WTC11 (cell line): ENCODE data around the gene MED13. TPM values are rescaled to one million over a fixed set of nuclear protein-coding genes. Genes with fewer than 3 reads are reported as not detected.
"Not testable (repeated sequence)": the region's sequence is repeated elsewhere in the genome, so short reads cannot be mapped to it uniquely, and the experiment has no call there.

Source experiments
- ATAC-seq: fragments of 200-7000 bp; cut with Tn5 transposase; 2 replicates; pipeline ENCODE4 v1.10.0; 2021; ENCODE audit warnings: mild to moderate bottlenecking, moderate library complexity
- CTCF ChIA-PET: fragments of 300-600 bp; sonication (Branson Sonifier 250); formaldehyde crosslinking; loops from one replicate; lab custom pipeline; 2021; ENCODE audit warnings: antibody characterized with exemption; lab: Charles Lee
- POLR2A ChIA-PET: fragments of 350-600 bp; sonication (Branson Sonifier 250); formaldehyde crosslinking; loops from one replicate; lab custom pipeline; 2021; ENCODE audit warnings: antibody characterized with exemption; lab: Charles Lee
- DNase-seq: peaks from one replicate; pipeline ENCODE4 v3.0.0; 2021; ENCODE audit warnings: low spot score
- H3K27ac Mint-ChIP-seq: 2 replicates; pipeline ENCODE4 v1.8.0; 2021; ENCODE audit warnings: mixed read lengths
- H3K27me3 Mint-ChIP-seq: 2 replicates; pipeline ENCODE4 v1.8.0; 2021; ENCODE audit warnings: low read depth, mild to moderate bottlenecking, moderate library complexity, mixed read lengths
- H3K36me3 Mint-ChIP-seq: 2 replicates; pipeline ENCODE4 v1.8.0; 2021; ENCODE audit warnings: mixed read lengths
- H3K4me1 Mint-ChIP-seq: 2 replicates; pipeline ENCODE4 v1.8.0; 2022; ENCODE audit warnings: mixed read lengths
- H3K4me3 Mint-ChIP-seq: 2 replicates; pipeline ENCODE4 v1.8.0; 2021; ENCODE audit warnings: mild to moderate bottlenecking, moderate library complexity, mixed read lengths
- H3K9me3 Mint-ChIP-seq: 2 replicates; pipeline ENCODE4 v1.8.0; 2021; ENCODE audit warnings: mixed read lengths
- CREB1 ChIP-seq: sonication (generic); formaldehyde crosslinking; IDR thresholded peaks from 2 replicates; pipeline ENCODE4 v1.8.0; 2023; ENCODE audit warnings: mild to moderate bottlenecking, missing genetic modification reagents
- ETV6 ChIP-seq: sonication (generic); formaldehyde crosslinking; IDR thresholded peaks from 2 replicates; pipeline ENCODE4 v1.8.1; 2022; ENCODE audit warnings: mild to moderate bottlenecking, missing genetic modification reagents
- FOXJ3 ChIP-seq: sonication (generic); formaldehyde crosslinking; IDR thresholded peaks from 2 replicates; pipeline ENCODE4 v1.9.0; 2021; ENCODE audit warnings: missing genetic modification reagents, mild to moderate bottlenecking, borderline replicate concordance
- GABPB1 ChIP-seq: sonication (generic); formaldehyde crosslinking; IDR thresholded peaks from 2 replicates; pipeline ENCODE4 v1.8.1; 2023; ENCODE audit warnings: mild to moderate bottlenecking, missing genetic modification reagents
- JUN ChIP-seq: sonication (generic); formaldehyde crosslinking; IDR thresholded peaks from 2 replicates; pipeline ENCODE4 v1.8.0; 2023; ENCODE audit warnings: mild to moderate bottlenecking, missing genetic modification reagents
- KAT7 ChIP-seq: sonication (generic); formaldehyde crosslinking; IDR thresholded peaks from 2 replicates; pipeline ENCODE4 v1.8.1; 2023; ENCODE audit warnings: missing genetic modification reagents, mild to moderate bottlenecking, borderline replicate concordance
- NFE2L1 ChIP-seq: sonication (generic); formaldehyde crosslinking; IDR thresholded peaks from 2 replicates; pipeline ENCODE4 v1.8.1; 2023; ENCODE audit warnings: missing genetic modification reagents
- PRRX2 ChIP-seq: fragments of 250-450 bp; sonication (Bioruptor Pico); IDR thresholded peaks from 2 replicates; pipeline ENCODE4 v1.8.0; 2021; ENCODE audit warnings: mild to moderate bottlenecking
- SMAD3 ChIP-seq: sonication (generic); formaldehyde crosslinking; IDR thresholded peaks from 2 replicates; pipeline ENCODE4 v1.8.0; 2022; ENCODE audit warnings: missing genetic modification reagents, mild to moderate bottlenecking, borderline replicate concordance
- SMAD4 ChIP-seq: sonication (generic); formaldehyde crosslinking; IDR thresholded peaks from 2 replicates; pipeline ENCODE4 v1.8.0; 2022; ENCODE audit warnings: mild to moderate bottlenecking, missing genetic modification reagents
- SP1 ChIP-seq: sonication (generic); formaldehyde crosslinking; conservative IDR thresholded peaks from 2 replicates; pipeline ENCODE4 v1.8.1; 2022; ENCODE audit warnings: missing genetic modification reagents
- TP53 ChIP-seq: sonication (generic); formaldehyde crosslinking; IDR thresholded peaks from 2 replicates; pipeline ENCODE4 v1.8.1; 2023; ENCODE audit warnings: mild to moderate bottlenecking, missing genetic modification reagents
- ZNF121 ChIP-seq: sonication (generic); formaldehyde crosslinking; IDR thresholded peaks from 2 replicates; pipeline ENCODE4 v1.8.0; 2023; ENCODE audit warnings: missing genetic modification reagents
- ZNF219 ChIP-seq: sonication (generic); formaldehyde crosslinking; IDR thresholded peaks from 2 replicates; pipeline ENCODE4 v1.8.0; 2023; ENCODE audit warnings: missing genetic modification reagents, mild to moderate bottlenecking, borderline replicate concordance
- ZNF416 ChIP-seq: fragments of 250-450 bp; sonication (Bioruptor Pico); IDR thresholded peaks from 2 replicates; pipeline ENCODE4 v1.9.0; 2021; ENCODE audit warnings: mild to moderate bottlenecking, inconsistent platforms
- total RNA-seq: library from RNA; stranded (reverse); gene quantifications from 3 replicates; pipeline ENCODE4 v1.2.3, GENCODE V29; 2021
- TF ChIP-seq, protein P1 (sequence below): sonication (generic); formaldehyde crosslinking; IDR thresholded peaks from 2 replicates; pipeline ENCODE4 v1.8.0; 2023; ENCODE audit warnings: missing genetic modification reagents, mild to moderate bottlenecking, borderline replicate concordance
- TF ChIP-seq, protein P2 (sequence below): fragments of 250-450 bp; sonication (Bioruptor Pico); IDR thresholded peaks from 2 replicates; pipeline ENCODE4 v1.9.0; 2021; ENCODE audit warnings: moderate library complexity, mild to moderate bottlenecking, inconsistent platforms, borderline replicate concordance
- TF ChIP-seq, protein P3 (sequence below): sonication (generic); formaldehyde crosslinking; IDR thresholded peaks from 2 replicates; pipeline ENCODE4 v1.8.1; 2023; ENCODE audit warnings: mild to moderate bottlenecking, missing genetic modification reagents
- TF ChIP-seq, protein P4 (sequence below): sonication (generic); formaldehyde crosslinking; conservative IDR thresholded peaks from 2 replicates; pipeline ENCODE4 v1.8.1; 2022; ENCODE audit warnings: mild to moderate bottlenecking, missing genetic modification reagents

MED13 gene
- total RNA-seq, 1 experiment from 2014 or later, result 39.7 TPM

DNA sequence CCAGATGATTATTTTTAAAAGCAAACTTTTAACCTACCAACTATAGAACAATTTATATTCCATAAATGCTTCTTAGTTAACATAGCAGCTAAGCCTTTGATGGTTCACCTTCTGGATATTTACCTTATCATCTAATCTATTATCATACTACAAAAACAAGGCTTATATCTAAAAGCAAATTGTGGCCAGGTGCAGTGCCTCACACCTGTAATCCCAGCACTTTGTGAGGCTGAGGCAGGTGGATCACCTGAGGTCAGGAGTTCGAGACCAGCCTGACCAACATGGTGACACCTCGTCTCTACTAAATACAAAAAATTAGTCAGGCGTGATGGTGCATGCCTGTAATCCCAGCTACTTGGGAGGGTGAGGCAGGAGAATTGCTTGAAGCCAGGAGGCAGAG, 61.9 kb downstream of the MED13 start:
- CTCF ChIA-PET, DNase-seq, H3K4me1 Mint-ChIP-seq, H3K4me3 Mint-ChIP-seq, H3K27me3 Mint-ChIP-seq, ATAC-seq, H3K9me3 Mint-ChIP-seq, H3K27ac Mint-ChIP-seq: not testable (repeated sequence)
- POLR2A ChIA-PET, result interaction anchor here (1.0 kb wide), 1 partner anchor 140 kb away, joined by 6 read pairs; the partner anchor contains the start of gene BRIP1
- H3K36me3 Mint-ChIP-seq, result peaks cover 21% of the 10 kb centered on the region

DNA sequence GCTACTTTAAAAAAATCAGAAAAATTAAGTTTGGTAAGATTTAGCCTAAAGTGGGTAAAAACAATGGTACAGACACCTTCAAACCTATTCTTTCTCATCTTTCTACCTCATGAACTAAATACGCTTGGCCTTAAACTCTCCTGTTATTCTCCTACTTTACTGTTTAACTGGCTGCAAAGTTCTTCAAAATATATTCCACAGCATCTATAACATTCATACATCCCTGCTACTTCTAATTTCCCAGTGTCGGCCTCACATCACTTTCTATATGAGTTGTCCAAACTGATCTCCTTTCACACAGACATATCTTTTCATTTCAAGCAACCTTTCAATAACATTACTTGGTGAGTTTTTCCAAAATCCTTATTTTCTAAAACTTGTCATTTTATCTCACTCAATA, 64.0 kb downstream of the MED13 start:
- no peak for ATAC-seq
- Mint-ChIP-seq H3K36me3 (peaks cover 16% of the 10 kb centered on the region), H3K27ac (peak overlapping the region; percentile 6), H3K27me3 (no peaks in the 10 kb centered on the region), H3K4me3 (no peak overlapping the region)
- CTCF ChIA-PET, result interaction anchor here (1.3 kb wide), 1 partner anchor 109 kb away, joined by 5 read pairs; no protein-coding TSS in a partner anchor
- POLR2A ChIA-PET, result no interaction called here
- no peak for TF ChIP-seq SP1
- no peak for TF ChIP-seq PRRX2 (CRISPR knock-in tag)
- no peak for TF ChIP-seq GABPB1 (CRISPR knock-in tag)
- TF ChIP-seq, protein P1, sequence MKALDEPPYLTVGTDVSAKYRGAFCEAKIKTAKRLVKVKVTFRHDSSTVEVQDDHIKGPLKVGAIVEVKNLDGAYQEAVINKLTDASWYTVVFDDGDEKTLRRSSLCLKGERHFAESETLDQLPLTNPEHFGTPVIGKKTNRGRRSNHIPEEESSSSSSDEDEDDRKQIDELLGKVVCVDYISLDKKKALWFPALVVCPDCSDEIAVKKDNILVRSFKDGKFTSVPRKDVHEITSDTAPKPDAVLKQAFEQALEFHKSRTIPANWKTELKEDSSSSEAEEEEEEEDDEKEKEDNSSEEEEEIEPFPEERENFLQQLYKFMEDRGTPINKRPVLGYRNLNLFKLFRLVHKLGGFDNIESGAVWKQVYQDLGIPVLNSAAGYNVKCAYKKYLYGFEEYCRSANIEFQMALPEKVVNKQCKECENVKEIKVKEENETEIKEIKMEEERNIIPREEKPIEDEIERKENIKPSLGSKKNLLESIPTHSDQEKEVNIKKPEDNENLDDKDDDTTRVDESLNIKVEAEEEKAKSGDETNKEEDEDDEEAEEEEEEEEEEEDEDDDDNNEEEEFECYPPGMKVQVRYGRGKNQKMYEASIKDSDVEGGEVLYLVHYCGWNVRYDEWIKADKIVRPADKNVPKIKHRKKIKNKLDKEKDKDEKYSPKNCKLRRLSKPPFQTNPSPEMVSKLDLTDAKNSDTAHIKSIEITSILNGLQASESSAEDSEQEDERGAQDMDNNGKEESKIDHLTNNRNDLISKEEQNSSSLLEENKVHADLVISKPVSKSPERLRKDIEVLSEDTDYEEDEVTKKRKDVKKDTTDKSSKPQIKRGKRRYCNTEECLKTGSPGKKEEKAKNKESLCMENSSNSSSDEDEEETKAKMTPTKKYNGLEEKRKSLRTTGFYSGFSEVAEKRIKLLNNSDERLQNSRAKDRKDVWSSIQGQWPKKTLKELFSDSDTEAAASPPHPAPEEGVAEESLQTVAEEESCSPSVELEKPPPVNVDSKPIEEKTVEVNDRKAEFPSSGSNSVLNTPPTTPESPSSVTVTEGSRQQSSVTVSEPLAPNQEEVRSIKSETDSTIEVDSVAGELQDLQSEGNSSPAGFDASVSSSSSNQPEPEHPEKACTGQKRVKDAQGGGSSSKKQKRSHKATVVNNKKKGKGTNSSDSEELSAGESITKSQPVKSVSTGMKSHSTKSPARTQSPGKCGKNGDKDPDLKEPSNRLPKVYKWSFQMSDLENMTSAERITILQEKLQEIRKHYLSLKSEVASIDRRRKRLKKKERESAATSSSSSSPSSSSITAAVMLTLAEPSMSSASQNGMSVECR, result no peak
- no peak for TF ChIP-seq NFE2L1 (CRISPR knock-in tag)
- TF ChIP-seq ZNF121 (CRISPR knock-in tag), result no peak
- TF ChIP-seq, all 79 proteins: peak for 0
- peaks cover 4% of the 10 kb centered on the region; the same call in 1 of the 2 replicates for H3K4me1 Mint-ChIP-seq
- no peak for DNase-seq
- no peaks in the 10 kb centered on the region for H3K9me3 Mint-ChIP-seq

DNA sequence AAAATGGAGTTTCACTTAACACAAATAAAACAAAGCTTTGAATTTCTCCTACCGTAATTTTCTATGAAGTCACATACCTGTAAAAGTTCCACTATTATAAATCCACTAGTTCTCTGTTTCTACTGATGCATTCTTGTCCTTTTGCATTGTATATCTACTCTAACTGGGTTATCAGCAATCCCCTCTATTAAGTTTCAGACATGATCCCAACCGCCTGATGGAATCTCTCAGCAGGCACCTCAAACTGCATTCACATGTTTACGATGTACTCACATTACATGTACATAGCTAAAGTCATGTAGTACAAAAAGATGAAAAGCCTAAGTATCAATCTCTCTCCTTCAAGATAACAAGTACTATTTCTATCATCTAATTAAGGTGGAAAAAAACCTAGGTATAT, 64.9 kb downstream of the MED13 start:
- no peak for ATAC-seq
- Mint-ChIP-seq H3K27me3 (no peaks in the 10 kb centered on the region), H3K4me1 (peaks cover 4% of the 10 kb centered on the region; the same call in 1 of the 2 replicates), H3K27ac (peak overlapping the region; percentile 28; the same call in 1 of the 2 replicates), H3K9me3 (no peaks in the 10 kb centered on the region), H3K36me3 (peaks cover 17% of the 10 kb centered on the region), H3K4me3 (no peak overlapping the region)
- no peak for TF ChIP-seq KAT7 (CRISPR knock-in tag)
- DNase-seq, result no peak
- ChIA-PET POLR2A (no interaction called here), CTCF (interaction anchor here (1.3 kb wide), 1 partner anchor 110 kb away, joined by 5 read pairs; no protein-coding TSS in a partner anchor)

DNA sequence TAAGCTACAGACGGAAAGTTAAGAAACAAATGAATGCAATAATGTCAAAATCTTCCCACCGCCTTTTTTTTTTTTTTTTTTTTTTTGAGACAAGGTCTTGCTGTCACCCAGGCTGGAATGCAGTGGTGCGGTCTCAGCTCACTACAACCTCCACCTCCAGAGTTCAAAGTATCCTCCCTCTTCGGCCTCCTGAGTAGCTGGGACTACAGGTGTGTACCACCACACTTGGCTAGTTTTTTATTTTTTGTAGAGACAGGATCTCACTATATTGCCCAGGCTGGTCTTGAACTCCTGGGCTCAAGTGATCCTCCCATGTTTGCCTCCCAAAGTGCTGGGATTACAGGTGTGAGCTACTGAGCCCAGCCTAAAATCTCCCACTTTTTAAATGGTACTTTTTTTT, 66.5 kb downstream of the MED13 start:
- H3K4me3 Mint-ChIP-seq, H3K9me3 Mint-ChIP-seq, DNase-seq, ATAC-seq, H3K27me3 Mint-ChIP-seq, H3K27ac Mint-ChIP-seq, H3K4me1 Mint-ChIP-seq: not testable (repeated sequence)
- peaks cover 17% of the 10 kb centered on the region for H3K36me3 Mint-ChIP-seq
- CTCF ChIA-PET, result interaction anchor here (0.6 to 2.1 kb wide), 3 partner anchors 67 to 632 kb away, joined by 3 to 10 read pairs (median 5); no protein-coding TSS in a partner anchor
- POLR2A ChIA-PET, result interaction anchor here (0.7 kb wide), 1 partner anchor 14 kb away, joined by 4 read pairs; no protein-coding TSS in a partner anchor
- TF ChIP-seq ZNF121 (CRISPR knock-in tag), result 0 out of 2 replicates have a peak, but pooled peaks have one; percentile 22

DNA sequence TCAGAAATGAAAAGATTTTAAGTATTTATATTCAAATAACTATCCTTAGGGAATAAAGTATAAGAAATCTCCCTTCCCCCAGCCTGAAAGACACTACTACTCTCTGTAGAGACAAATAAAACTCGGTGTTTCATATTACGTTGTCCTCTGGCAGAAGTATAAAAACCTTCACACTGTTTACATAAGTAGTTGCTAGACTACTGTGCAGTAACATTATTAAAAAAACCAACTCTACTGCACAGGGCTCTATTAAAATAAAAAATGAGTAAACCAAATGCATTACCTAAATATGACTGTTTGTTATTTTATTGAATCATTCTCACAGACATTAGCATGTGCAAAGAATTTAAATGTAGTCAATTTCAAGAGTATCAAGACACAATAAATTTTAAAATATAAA, 67.4 kb downstream of the MED13 start:
- H3K36me3 Mint-ChIP-seq, result peaks cover 17% of the 10 kb centered on the region
- POLR2A ChIA-PET, result no interaction called here
- no peak for ATAC-seq
- H3K27me3 Mint-ChIP-seq, result no peaks in the 10 kb centered on the region
- no peak for DNase-seq
- no peaks in the 10 kb centered on the region for H3K9me3 Mint-ChIP-seq
- H3K27ac Mint-ChIP-seq, result no peak overlapping the region
- peaks cover 4% of the 10 kb centered on the region; the same call in 1 of the 2 replicates for H3K4me1 Mint-ChIP-seq
- H3K4me3 Mint-ChIP-seq, result no peak overlapping the region
- CTCF ChIA-PET, result interaction anchor here (0.6 to 2.1 kb wide), 2 partner anchors 112 to 631 kb away, joined by 3 to 10 read pairs; no protein-coding TSS in a partner anchor
- no peak for TF ChIP-seq FOXJ3
- TF ChIP-seq, protein P2, sequence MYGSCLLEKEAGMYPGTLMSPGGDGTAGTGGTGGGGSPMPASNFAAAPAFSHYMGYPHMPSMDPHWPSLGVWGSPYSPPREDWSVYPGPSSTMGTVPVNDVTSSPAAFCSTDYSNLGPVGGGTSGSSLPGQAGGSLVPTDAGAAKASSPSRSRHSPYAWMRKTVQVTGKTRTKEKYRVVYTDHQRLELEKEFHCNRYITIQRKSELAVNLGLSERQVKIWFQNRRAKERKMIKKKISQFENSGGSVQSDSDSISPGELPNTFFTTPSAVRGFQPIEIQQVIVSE, result no peak
- no peak for TF ChIP-seq SMAD4 (CRISPR knock-in tag)
- no peak for TF ChIP-seq CREB1 (CRISPR knock-in tag)
- TF ChIP-seq PRRX2 (CRISPR knock-in tag), result no peak
- TF ChIP-seq, protein P3, sequence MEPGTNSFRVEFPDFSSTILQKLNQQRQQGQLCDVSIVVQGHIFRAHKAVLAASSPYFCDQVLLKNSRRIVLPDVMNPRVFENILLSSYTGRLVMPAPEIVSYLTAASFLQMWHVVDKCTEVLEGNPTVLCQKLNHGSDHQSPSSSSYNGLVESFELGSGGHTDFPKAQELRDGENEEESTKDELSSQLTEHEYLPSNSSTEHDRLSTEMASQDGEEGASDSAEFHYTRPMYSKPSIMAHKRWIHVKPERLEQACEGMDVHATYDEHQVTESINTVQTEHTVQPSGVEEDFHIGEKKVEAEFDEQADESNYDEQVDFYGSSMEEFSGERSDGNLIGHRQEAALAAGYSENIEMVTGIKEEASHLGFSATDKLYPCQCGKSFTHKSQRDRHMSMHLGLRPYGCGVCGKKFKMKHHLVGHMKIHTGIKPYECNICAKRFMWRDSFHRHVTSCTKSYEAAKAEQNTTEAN (CRISPR knock-in tag), result no peak
- TF ChIP-seq JUN, result no peak
- TF ChIP-seq ETV6, result no peak
- no peak for TF ChIP-seq TP53
- no peak for TF ChIP-seq ZNF416
- TF ChIP-seq, protein P4, sequence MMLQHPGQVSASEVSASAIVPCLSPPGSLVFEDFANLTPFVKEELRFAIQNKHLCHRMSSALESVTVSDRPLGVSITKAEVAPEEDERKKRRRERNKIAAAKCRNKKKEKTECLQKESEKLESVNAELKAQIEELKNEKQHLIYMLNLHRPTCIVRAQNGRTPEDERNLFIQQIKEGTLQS (CRISPR knock-in tag), result no peak
- TF ChIP-seq ZNF219 (CRISPR knock-in tag), result no peak
- no peak for TF ChIP-seq SMAD3 (CRISPR knock-in tag)
